ENCODE data around the gene SPATA1.

GRCh38 chr1:84603223-84603622, 97.0 kb downstream of the SPATA1 start:
- no peak for TF ChIP-seq CTCF (conservative IDR thresholded peaks at IDR 0.05; ENCODE audit: low read length)
- no peak for TF ChIP-seq EZH2phosphoT487 (IDR thresholded peaks at IDR 0.05; ENCODE audit: borderline replicate concordance)

All from Loucy (cell line).